NCI-H446 treated with DMSO at 0.1 percent for 48 hours (cell line): ENCODE measurements around the gene PPP4R4.
"Not testable (repeated sequence)": the region's sequence is repeated elsewhere in the genome, so short reads cannot be mapped to it uniquely, and the experiment has no call there.

Source experiments
- DNase-seq: peaks from one replicate; lab custom pipeline; 2025; lab: John Stamatoyannopoulos, UW

Gene PPP4R4

GRCh38 chr14:94269156-94269555, 95.0 kb downstream of the PPP4R4 start:
- no peak for DNase-seq

DNA sequence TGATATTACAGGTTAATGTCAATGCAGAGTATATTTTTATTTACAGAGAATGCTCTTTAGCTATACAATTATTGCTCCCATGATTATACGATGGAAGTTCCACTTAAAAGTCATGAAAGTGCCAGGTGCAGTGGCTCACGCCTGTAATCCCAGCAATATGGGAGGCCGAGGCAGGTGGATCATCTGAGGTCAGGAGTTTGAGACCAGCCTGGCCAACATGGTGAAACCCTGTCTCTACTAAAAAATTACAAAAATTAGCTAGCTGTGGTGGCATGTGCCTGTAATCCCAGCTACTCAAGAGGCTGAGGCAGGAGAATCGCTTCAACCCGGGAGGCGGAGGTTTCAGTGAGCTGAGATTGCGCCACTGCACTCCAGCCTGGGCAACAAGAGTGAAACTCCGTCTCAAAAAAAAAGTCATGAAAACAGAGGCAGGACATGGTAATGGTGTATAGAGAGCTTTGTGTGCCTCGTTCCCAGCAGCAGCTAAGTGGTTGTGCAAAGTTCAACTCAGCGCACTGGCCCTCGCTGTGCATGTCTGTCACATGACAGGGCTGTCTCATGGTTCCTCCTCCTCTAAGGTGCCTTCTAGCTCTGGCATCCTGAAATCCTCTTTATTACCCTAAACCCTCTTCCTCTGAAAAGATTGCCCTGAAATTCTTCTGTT, 102.9 kb downstream of the PPP4R4 start:
- not testable (repeated sequence) for DNase-seq

- no peak for DNase-seq
Observed at GRCh38 chr14:94278731-94279130, 104.6 kb downstream of the PPP4R4 start.

GRCh38 chr14:94282991-94283723, 109.0 kb downstream of the PPP4R4 start:
- no peak for DNase-seq

- no peak for DNase-seq
Observed at GRCh38 chr14:94284221-94284620, 110.1 kb downstream of the PPP4R4 start.

DNA sequence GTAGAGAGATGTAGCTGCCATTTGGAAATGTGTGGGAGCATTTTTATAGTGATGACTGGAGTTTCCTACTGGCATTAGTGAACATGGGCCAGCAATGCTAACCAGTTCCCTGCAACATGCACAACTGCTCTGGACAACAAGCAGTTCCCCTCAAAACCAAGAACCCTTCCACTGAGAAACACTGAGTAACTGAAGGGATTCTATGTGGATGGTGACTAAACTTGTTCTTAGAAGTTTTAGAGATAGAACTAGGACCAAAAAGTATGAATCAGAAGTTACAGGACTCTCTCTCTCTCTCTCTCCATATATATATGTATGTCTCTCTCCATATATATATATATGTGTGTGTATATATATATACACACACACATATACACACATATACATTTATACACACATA, 111.0 kb downstream of the PPP4R4 start:
- no peak for DNase-seq

GRCh38 chr14:94288610-94289465, 114.7 kb downstream of the PPP4R4 start:
- no peak for DNase-seq

- DNase-seq = no peak
Observed at GRCh38 chr14:94290197-94290596, 116.1 kb downstream of the PPP4R4 start.

- no peak for DNase-seq
Observed at GRCh38 chr14:94291159-94291905, 117.2 kb downstream of the PPP4R4 start.

- DNase-seq = no peak
Observed at GRCh38 chr14:94291906-94292525, 117.9 kb downstream of the PPP4R4 start.

- no peak for DNase-seq
Observed at GRCh38 chr14:94292526-94292871, 118.4 kb downstream of the PPP4R4 start.

DNA sequence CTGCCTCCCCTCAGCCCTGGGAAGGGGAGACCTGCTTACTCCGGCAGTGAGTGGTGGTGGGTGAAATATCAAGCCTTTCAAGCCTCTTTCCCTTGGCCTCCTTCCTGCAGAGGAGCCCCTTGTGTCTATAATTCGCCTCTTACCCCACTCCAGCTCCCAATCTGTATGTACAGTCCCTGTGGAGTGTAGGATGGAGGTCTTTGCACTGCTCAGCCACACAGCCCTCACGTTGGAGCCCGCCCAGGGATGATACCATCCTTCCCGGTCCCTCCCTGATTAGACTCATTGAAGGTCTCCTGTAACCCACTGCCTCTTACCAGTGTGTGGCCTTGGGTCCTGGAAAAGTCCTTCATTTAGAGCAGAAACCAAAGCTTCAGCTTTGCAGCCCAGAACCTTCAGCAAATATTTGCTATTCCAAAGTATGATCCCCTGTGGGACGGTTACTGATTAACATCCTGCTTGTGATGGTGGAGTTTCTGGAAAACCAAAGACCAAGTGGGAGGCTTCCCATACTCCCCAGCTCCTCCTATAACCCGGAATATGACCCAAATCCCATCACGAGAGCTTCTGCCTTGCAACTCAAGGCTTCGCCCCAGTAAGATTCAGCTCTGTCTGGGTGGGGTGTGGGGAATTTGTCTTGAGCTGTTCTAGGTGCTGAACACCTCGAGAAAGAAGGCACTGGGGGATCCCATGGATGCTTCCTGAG, 118.9 kb downstream of the PPP4R4 start, which contains the start of gene SERPINA10:
SERPINA10 (minus strand) TSS at position 397 of the 706 bp plus-strand sequence. CDS start 2,675 bp downstream, outside the sequence.
- no peak for DNase-seq

DNA sequence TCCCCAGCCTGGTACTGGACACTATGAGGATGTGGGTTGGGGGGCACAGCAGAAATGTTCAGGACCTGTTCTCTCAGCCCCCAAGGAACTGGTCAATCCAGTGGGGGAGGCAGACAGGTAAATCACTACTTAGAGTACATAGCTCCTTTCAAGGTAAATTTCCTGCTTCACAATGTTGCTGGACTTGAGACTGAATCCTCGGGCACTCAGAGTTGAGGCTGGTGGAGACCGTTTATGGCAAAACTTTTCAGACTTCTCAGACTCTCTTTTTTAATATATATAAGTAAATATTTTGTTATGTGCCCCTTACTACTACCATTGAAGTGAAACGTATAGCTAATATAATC, 119.4 kb downstream of the PPP4R4 start:
- no peak for DNase-seq

DNA sequence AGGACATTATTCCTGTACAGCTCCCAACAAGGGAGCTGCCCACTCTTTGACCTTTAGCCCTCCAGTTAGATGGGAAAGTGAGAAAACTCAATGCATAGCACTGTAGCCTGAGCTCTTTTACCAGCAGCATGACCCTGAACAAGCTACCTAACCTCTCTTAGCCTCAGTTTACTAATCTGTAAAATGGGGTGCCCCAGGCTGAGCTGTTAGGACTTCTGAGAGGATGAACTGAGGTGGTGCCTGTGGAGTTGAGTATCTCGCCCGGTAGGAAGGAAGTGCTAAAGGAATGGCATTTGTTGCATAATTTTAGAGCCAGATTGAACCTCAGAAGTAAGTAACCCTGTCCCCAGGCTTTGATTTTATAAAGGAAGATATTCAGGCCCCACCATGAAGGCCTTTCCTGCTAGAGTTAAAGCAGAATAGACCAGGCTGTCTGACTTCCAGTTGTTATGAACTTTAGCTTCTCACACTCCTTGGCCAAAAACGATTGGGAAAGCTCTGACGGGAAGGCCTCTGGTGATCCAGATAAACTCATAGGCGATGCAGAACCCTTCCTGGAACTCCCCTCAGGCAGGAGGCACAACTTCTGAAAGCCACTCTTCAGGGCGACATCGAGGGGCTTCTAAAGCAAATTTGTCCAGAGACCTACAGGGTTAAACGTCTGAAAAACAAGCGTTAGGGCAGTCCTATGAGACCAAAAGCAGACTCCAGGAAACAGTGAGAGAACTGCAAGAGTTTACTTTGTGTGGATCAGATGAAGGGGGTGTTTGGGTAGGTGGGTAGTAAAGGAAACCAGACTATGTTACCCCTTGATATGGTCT, 121.4 kb downstream of the PPP4R4 start:
- no peak for DNase-seq

DNA sequence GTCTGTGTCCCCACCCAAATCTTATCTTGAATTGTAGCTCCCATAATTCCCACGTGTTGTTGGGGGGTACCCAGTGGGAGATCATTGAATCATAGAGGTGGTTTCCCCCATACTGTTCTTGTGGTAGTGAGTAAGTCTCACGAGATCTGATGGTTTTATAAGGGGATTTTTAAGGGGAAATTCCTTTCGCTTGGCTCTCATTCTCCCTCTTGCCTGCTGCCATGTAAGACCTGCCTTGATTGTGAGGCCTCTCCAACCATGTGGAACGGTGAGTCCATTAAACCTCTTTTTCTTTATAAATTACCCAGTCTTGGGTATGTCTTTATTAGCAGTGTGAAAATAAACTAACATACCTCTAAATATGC, 122.0 kb downstream of the PPP4R4 start:
- not testable (repeated sequence) for DNase-seq

GRCh38 chr14:94298130-94298529, 124.0 kb downstream of the PPP4R4 start:
- DNase-seq = no peak

- no peak for DNase-seq
Observed at GRCh38 chr14:94303111-94303510, 129.0 kb downstream of the PPP4R4 start.

- no peak for DNase-seq
Observed at GRCh38 chr14:94304243-94304642, 130.1 kb downstream of the PPP4R4 start.

GRCh38 chr14:94305620-94306019, 131.5 kb downstream of the PPP4R4 start:
- DNase-seq = no peak
